OCI-LY3 (cell line): ENCODE measurements around the gene SELENOO.

Experiments
- H2AFZ ChIP-seq: fragments of 200-600, 300-600 bp; shearing (Covaris generic); 2 replicates; pipeline ENCODE4 v1.6.0; 2014; ENCODE audit warnings: antibody characterized with exemption, low read depth, low read length
- H3K27ac ChIP-seq: fragments of 200-600, 300-600 bp; sonication (generic); 2 replicates; pipeline ENCODE4 v1.5.1; 2014; ENCODE audit warnings: mild to moderate bottlenecking, low read length, moderate library complexity, mixed read lengths
- H3K27me3 ChIP-seq: fragments of 200-600, 300-600 bp; sonication (generic); 2 replicates; pipeline ENCODE4 v1.6.1; 2014; ENCODE audit warnings: low read depth, low read length, mixed read lengths
- H3K36me3 ChIP-seq: fragments of 200-600, 300-600 bp; sonication (generic); replicated peaks from 2 replicates; pipeline ENCODE3; 2014; ENCODE audit warnings: low read depth, low read length, mixed read lengths
- H3K4me1 ChIP-seq: fragments of 300-600, 200-600 bp; sonication (generic); 2 replicates; pipeline ENCODE4 v1.6.1; 2014; ENCODE audit warnings: low read length, mixed read lengths
- H3K4me2 ChIP-seq: fragments of 200-600, 300-600 bp; sonication (generic); 2 replicates; pipeline ENCODE4 v1.6.1; 2014; ENCODE audit warnings: low read length, mixed read lengths
- H3K4me3 ChIP-seq: fragments of 300-600, 200-600 bp; sonication (generic); 2 replicates; pipeline ENCODE4 v1.5.1; 2014; ENCODE audit warnings: antibody characterized with exemption, mild to moderate bottlenecking, low read length, moderate library complexity
- H3K79me2 ChIP-seq: fragments of 300-600, 200-600 bp; shearing (Covaris generic); 2 replicates; pipeline ENCODE4 v1.6.1; 2014; ENCODE audit warnings: mild to moderate bottlenecking, low read length, mixed read lengths
- H3K9ac ChIP-seq: fragments of 300-600, 200-600 bp; shearing (Covaris generic); 2 replicates; pipeline ENCODE4 v1.6.0; 2014; ENCODE audit warnings: mild to moderate bottlenecking, low read length, moderate library complexity
- H3K9me3 ChIP-seq: fragments of 200-600, 300-600 bp; shearing (Covaris generic); 2 replicates; pipeline ENCODE4 v1.6.1; 2014; ENCODE audit warnings: low read length, mixed read lengths; ENCODE audit not compliant: insufficient read depth
- H4K20me1 ChIP-seq: fragments of 200-600, 300-600 bp; sonication (generic); 2 replicates; pipeline ENCODE4 v1.6.1; 2016; ENCODE audit warnings: low read length, mixed read lengths; ENCODE audit not compliant: insufficient read depth
- EZH2phosphoT487 ChIP-seq: fragments of 200-600 bp; shearing (Covaris generic); IDR thresholded peaks from 2 replicates; pipeline ENCODE4 v1.6.1; 2018; ENCODE audit warnings: antibody characterized with exemption, mixed run types, low read depth
- TF ChIP-seq, protein P1 (sequence below): fragments of 200-600, 300-600 bp; sonication (generic); IDR thresholded peaks from 2 replicates; pipeline ENCODE4 v1.5.1; 2014; ENCODE audit warnings: antibody characterized with exemption, low read length, low read depth

The SELENOO gene

DNA sequence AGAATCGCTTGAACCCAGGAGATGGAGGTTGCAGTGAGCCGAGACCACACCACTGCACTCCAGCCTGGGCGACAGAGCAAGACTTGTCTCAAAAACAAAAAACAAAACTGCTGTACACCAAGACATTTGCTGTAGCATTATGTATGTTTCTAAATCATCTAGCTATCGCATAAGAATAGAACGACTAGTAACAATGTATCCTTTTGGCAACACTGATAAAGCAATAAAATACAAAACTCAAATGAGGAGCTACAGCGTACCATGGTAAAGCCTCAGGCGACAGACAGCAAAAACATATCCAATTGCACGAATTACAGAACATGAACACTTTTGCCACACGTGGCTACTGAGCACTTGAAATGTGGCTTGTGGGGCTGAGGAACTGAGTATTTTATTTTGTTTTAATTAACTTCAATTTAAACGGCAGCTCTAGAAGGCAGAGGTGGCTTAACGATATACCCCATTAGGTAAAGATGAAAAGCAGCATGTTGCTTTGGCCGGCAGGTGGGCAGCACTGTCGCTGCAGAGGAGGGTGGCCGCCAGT is 41.7 kb downstream of the SELENOO start:
- H3K9ac ChIP-seq = no peak overlapping the region
- no peaks in the 10 kb centered on the region for H3K9me3 ChIP-seq
- no peaks in the 10 kb centered on the region for H4K20me1 ChIP-seq
- peaks cover 3% of the 10 kb centered on the region for H3K36me3 ChIP-seq
- TF ChIP-seq, protein P1, sequence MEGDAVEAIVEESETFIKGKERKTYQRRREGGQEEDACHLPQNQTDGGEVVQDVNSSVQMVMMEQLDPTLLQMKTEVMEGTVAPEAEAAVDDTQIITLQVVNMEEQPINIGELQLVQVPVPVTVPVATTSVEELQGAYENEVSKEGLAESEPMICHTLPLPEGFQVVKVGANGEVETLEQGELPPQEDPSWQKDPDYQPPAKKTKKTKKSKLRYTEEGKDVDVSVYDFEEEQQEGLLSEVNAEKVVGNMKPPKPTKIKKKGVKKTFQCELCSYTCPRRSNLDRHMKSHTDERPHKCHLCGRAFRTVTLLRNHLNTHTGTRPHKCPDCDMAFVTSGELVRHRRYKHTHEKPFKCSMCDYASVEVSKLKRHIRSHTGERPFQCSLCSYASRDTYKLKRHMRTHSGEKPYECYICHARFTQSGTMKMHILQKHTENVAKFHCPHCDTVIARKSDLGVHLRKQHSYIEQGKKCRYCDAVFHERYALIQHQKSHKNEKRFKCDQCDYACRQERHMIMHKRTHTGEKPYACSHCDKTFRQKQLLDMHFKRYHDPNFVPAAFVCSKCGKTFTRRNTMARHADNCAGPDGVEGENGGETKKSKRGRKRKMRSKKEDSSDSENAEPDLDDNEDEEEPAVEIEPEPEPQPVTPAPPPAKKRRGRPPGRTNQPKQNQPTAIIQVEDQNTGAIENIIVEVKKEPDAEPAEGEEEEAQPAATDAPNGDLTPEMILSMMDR = no peak
- TF ChIP-seq EZH2phosphoT487 = no peak
- H3K4me1 ChIP-seq = peaks cover 10% of the 10 kb centered on the region
- H2AFZ ChIP-seq = no peak overlapping the region
- H3K4me3 ChIP-seq = peak overlapping the region; percentile 29
- H3K4me2 ChIP-seq = peak overlapping the region; percentile 51
- H3K27ac ChIP-seq = no peak overlapping the region
- H3K27me3 ChIP-seq = no peaks in the 10 kb centered on the region
- peaks cover 59% of the 10 kb centered on the region for H3K79me2 ChIP-seq

DNA sequence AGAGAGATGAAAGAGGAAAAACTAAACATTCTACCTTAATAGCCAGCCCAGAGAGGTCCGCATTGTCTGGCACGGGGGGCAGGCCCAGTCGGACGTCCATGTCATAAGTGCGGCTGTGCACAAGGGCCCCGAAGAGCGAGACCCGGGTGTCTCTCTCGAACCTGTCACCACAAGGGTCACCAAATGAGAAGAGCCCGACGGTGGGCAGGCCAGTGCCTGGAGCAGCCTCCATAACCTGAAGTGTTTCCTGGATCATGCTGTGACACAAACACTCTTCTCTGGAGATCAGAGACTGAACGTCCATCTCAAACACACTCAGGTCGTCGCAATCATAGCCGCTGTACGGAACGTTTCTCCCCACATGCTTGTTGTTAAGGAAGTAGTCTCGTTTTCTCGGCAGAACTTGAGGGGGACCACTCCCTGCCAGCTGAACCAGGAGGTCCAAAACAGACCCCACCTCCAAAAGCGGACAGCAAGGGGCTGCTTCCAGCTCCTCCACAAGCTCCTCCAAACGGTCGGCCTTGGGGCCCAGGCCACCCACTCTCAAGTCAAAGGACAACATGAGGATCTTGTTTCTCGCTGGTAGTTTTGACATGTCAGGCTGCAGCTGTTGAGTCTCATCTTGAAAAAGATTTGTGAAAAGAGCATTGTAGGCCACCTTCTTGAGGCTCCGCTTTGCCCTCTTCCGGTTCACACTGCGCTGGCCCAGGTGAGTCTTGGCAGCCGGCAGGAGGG is 43.0 kb downstream of the SELENOO start:
- peaks cover 59% of the 10 kb centered on the region for H3K79me2 ChIP-seq
- peak overlapping the region; percentile 82 for H3K9ac ChIP-seq
- H3K27ac ChIP-seq = peak overlapping the region; percentile 66
- peaks cover 3% of the 10 kb centered on the region for H3K36me3 ChIP-seq
- H4K20me1 ChIP-seq = no peaks in the 10 kb centered on the region
- no peaks in the 10 kb centered on the region for H3K9me3 ChIP-seq
- no peak overlapping the region for H2AFZ ChIP-seq
- TF ChIP-seq EZH2phosphoT487 = no peak
- TF ChIP-seq, protein P1 = no peak
- no peaks in the 10 kb centered on the region for H3K27me3 ChIP-seq
- peak overlapping the region; percentile 91 for H3K4me3 ChIP-seq
- H3K4me1 ChIP-seq = peaks cover 15% of the 10 kb centered on the region
- peak overlapping the region; percentile 99 for H3K4me2 ChIP-seq

DNA sequence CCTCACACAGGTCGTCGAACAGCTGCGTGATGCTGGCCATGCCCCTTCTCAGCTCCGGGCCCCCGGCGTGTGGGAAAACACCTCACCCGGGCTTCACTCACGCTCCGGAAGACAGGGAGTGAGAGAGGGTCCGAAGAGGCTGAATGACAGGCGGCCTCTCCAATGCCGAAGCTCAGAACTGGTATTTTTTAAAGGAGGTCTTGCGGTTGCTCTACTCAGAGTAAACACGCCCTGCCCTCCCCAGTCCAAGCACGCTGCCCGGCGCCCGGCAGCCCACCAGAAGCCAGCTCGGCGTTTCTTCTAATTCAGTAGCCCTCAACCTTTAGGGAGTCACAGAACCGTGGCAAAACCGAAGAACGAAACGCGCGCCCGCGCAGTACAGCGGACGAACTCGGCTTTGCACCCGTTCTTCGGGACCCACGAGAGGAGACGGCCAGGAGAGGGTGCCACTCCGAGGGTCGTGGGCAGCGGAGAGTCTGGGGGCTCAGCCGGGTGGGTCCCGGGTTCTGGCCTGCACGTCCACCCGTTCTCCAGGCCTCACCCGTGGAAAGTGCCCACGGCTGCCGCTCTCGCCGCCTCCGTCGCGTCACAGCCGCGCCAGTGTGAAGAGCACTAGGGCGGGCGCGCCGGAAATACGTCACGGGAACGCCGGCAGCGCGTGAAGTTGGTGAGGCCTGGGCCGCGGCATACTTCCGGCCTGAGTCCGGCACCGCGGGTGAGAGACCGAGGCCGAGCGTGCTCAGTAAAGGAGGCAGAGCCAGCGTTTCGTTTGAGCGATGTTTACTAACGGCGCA is 43.8 kb downstream of the SELENOO start, which contains the start of gene TUBGCP6:
Gene TUBGCP6 (minus strand): TSS at position 604 of the 794 bp plus-strand sequence. CDS start 564 bp downstream, at position 40.
- Histone ChIP-seq H3K27me3 (no peaks in the 10 kb centered on the region), H3K4me3 (peak within 1 kb of the TSS; percentile 91), H3K79me2 (peaks cover 58% of the 10 kb centered on the region), H3K4me1 (peaks cover 15% of the 10 kb centered on the region), H2AFZ (peak within 1 kb of the TSS; percentile 51; the same call in 1 of the 2 replicates), H3K9me3 (no peaks in the 10 kb centered on the region), H3K4me2 (peak within 1 kb of the TSS; percentile 99), H3K27ac (peak within 1 kb of the TSS; percentile 66), H3K9ac (peak within 1 kb of the TSS; percentile 82), H3K36me3 (peaks cover 3% of the 10 kb centered on the region), H4K20me1 (no peaks in the 10 kb centered on the region)
- TF ChIP-seq, protein P1 = no peak
- no peak for TF ChIP-seq EZH2phosphoT487
